Measurements from ENCODE around the gene HSPA14.

GRCh38 chr10:14806318-14806717 lies 31.8 kb upstream of the HSPA14 start:
- TF ChIP-seq CTCF (IDR thresholded peaks at IDR 0.05; ENCODE audit: poor library complexity, severe bottlenecking): no peak
- no peak for TF ChIP-seq RAD21 (conservative IDR thresholded peaks at IDR 0.05)
- no peak for TF ChIP-seq POLR2AphosphoS5 (IDR thresholded peaks at IDR 0.05)
- TF ChIP-seq TAF1 (IDR thresholded peaks at IDR 0.05; ENCODE audit: low read depth): no peak
- no peak for TF ChIP-seq EP300 (conservative IDR thresholded peaks at IDR 0.05; ENCODE audit: poor library complexity, severe bottlenecking)
- TF ChIP-seq REST (IDR thresholded peaks at IDR 0.05; ENCODE audit: borderline replicate concordance): no peak
- TF ChIP-seq MXI1 (conservative IDR thresholded peaks at IDR 0.05; ENCODE audit: poor library complexity, severe bottlenecking): no peak
- TF ChIP-seq SMC3 (conservative IDR thresholded peaks at IDR 0.05; ENCODE audit: poor library complexity): no peak
- no peak for TF ChIP-seq EZH2 (IDR thresholded peaks at IDR 0.05; ENCODE audit: borderline replicate concordance, insufficient read depth, low read length, poor library complexity, severe bottlenecking)

All from neural cell (in vitro differentiated cells).